GM12892 (cell line): ENCODE results near the gene DCLK2.

Experiments
- POLR2A ChIP-seq: IDR thresholded peaks from 2 replicates; pipeline ENCODE4 v1.6.1; 2011; ENCODE audit warnings: low read depth, low read length, control low read depth
- POLR2AphosphoS5 ChIP-seq: IDR thresholded peaks from 2 replicates; pipeline ENCODE4 v1.6.1; 2011; ENCODE audit warnings: low read depth, low read length, control low read depth
- TAF1 ChIP-seq: IDR thresholded peaks from 2 replicates; pipeline ENCODE4 v1.6.1; 2011; ENCODE audit warnings: low read depth, mild to moderate bottlenecking, control low read depth, low read length, borderline replicate concordance

DNA sequence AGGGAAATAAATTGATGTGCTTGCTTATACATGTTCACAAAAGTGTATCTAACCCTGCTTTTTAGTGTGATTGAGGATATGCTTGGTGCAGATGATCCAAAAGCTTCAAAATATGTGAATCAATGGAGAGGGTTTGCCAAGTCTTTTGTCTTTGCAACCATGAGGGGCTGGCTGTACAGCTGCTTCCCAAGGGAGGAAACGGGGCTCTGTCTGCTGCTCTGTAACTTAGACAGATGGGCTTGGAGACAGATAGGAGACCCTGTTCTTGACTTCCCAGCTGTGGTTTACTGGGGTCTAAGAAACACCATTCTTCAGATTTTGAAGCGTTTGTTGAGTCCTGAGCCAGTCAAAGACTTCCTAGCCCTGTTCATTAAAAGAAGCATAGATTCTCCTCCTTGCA, 152.3 kb downstream of the DCLK2 start:
- TF ChIP-seq POLR2A (no peak), TAF1 (no peak), POLR2AphosphoS5 (no peak)
